GM06990 (cell line): Measurements from ENCODE around the gene TOR1AIP2.

Experiments used
- DNase-seq: peaks from one replicate; pipeline ENCODE4 v3.0.0-alpha.2; 2011; ENCODE audit not compliant: insufficient read length; ENCODE audit errors: extremely low read depth
- H3K27me3 ChIP-seq: replicated peaks from 2 replicates; pipeline ENCODE4 v1.6.0; 2011; ENCODE audit warnings: low read length; ENCODE audit not compliant: control insufficient read depth, insufficient read depth
- H3K36me3 ChIP-seq: 2 replicates; pipeline ENCODE4 v1.5.1; 2011; ENCODE audit warnings: low read length; ENCODE audit not compliant: control insufficient read depth, insufficient read depth
- H3K4me3 ChIP-seq: replicated peaks from 2 replicates; pipeline ENCODE4 v1.5.1; 2011; ENCODE audit warnings: low read depth, mild to moderate bottlenecking, control low read depth, low read length
- TF ChIP-seq, protein P1 (sequence below): IDR thresholded peaks from 2 replicates; pipeline ENCODE4 v1.5.1; 2011; ENCODE audit warnings: low read length, control low read depth, mild to moderate bottlenecking, inconsistent platforms; ENCODE audit not compliant: insufficient read depth, poor library complexity, severe bottlenecking

The TOR1AIP2 gene

DNA sequence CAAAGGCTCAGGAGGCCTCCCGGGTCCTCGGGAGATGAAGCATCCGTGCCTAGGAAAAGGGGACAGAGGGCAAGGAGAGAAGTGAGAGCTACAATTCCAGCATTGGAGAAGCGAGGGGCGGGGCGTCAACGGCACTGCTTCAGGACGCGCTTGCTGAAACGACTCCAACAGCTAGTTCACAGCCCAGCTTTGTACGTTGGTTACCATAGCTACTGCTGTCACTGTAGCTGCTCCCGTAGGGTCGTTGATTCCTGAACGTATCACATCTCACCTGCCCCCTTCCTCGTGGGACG is 63.1 kb downstream of the TOR1AIP2 start:
- no peaks in the 10 kb centered on the region; the same call in 1 of the 2 replicates for H3K27me3 ChIP-seq
- TF ChIP-seq, protein P1, sequence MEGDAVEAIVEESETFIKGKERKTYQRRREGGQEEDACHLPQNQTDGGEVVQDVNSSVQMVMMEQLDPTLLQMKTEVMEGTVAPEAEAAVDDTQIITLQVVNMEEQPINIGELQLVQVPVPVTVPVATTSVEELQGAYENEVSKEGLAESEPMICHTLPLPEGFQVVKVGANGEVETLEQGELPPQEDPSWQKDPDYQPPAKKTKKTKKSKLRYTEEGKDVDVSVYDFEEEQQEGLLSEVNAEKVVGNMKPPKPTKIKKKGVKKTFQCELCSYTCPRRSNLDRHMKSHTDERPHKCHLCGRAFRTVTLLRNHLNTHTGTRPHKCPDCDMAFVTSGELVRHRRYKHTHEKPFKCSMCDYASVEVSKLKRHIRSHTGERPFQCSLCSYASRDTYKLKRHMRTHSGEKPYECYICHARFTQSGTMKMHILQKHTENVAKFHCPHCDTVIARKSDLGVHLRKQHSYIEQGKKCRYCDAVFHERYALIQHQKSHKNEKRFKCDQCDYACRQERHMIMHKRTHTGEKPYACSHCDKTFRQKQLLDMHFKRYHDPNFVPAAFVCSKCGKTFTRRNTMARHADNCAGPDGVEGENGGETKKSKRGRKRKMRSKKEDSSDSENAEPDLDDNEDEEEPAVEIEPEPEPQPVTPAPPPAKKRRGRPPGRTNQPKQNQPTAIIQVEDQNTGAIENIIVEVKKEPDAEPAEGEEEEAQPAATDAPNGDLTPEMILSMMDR = no peak
- H3K36me3 ChIP-seq = no peaks in the 10 kb centered on the region
- no peak for DNase-seq
- no peak overlapping the region for H3K4me3 ChIP-seq

DNA sequence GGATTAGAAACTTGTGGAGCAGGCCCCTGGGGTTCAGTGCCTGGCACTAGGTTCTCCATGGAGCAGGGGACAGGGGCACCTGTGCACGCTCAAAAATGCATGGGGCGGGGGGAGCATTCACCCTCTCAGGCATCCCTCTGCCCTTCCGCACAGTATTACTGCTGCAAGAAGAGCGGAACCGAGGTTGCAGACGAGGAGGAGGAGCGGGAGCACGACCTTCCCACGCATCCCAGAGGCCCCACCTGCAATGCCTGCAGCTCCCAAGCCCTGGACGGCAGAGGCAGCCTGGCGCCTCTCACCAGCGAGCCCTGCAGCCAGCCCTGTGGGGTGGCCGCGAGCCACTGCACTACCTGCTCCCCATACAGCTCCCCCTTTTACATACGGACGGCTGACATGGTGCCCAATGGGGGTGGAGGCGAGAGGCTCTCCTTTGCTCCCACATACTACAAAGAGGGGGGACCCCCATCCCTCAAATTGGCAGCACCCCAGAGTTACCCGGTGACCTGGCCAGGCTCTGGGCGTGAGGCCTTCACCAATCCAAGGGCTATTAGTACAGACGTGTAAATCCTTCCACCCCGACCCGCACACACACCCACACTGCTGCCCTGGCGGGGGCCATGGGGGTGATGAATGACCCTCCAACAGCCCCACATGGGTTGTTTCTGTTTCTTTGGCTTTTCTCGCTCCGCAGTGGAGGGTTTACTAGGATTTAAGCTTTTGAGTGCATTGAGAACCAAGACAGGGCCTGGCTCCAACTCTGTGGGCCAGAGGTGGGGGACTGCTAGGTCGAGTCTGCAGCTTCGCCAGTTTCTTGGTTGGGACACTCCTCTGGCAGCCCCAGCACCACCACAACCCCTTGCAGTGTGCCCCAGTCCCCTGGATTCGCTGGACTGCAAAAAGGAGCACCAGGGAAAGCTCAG is 63.7 kb downstream of the TOR1AIP2 start:
- Histone ChIP-seq H3K36me3 (no peaks in the 10 kb centered on the region), H3K4me3 (no peak overlapping the region), H3K27me3 (no peaks in the 10 kb centered on the region; the same call in 1 of the 2 replicates)
- TF ChIP-seq, protein P1 = no peak
- no peak for DNase-seq

DNA sequence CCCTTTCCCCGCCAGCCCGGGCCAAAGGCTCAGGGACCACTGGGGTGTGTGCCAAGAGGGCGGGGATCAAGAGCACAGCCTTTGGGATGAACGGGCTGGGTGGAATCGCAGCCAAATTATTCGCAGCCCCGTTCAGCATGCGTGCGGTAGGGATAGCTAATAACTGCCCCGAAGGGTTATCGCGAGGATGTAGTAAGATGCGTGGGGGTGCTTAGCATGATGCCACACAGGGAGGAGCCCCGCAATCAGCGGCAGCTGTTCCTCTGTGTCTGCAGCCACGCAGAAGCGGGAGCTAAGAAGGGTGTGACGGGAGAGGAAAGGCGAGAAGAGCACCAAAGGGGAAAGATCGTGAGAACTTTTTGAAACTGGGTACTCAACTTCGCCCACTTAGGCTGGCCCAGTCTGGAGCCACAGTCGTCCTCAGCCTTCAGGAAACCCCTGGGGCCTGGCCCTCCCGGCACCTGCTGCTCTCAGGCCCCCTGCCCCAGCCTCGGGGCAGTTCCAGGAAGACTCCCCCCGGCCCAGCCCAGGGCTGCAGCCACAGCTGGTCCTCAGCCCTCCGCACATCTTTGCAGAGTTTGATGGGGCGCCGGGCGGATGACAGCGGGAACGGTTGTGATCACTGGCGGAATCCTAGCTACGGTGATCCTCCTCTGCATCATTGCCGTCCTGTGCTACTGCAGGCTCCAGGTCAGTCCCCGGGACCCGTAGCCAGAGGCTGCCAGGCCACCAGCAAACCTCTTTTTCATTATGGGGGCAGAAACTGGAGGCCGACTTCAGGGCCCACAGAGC is 64.9 kb downstream of the TOR1AIP2 start:
- Histone ChIP-seq H3K36me3 (no peaks in the 10 kb centered on the region), H3K27me3 (no peaks in the 10 kb centered on the region; the same call in none of the 2 replicates), H3K4me3 (no peak overlapping the region)
- TF ChIP-seq, protein P1 = no peak
- DNase-seq = no peak

DNA sequence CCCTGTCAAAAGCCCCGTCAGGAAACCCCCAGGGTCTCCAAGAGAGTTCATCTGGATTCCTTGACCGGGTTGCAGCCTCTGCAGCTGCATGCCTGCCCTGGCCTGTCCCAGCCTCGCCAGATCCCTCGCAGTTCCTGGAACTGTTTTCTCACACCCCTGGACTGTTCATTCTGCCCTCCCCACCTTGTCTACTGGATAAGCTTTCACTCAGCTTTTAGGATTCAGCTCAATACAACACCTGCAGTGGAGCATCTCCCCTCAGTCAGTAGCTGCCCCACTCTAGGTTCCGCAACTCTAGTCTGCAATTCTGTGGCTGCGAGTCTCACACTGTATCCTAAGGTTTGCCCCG is 67.3 kb downstream of the TOR1AIP2 start:
- TF ChIP-seq, protein P1 = no peak
- Histone ChIP-seq H3K4me3 (no peak overlapping the region), H3K27me3 (no peaks in the 10 kb centered on the region; the same call in none of the 2 replicates), H3K36me3 (no peaks in the 10 kb centered on the region)
- DNase-seq = no peak

DNA sequence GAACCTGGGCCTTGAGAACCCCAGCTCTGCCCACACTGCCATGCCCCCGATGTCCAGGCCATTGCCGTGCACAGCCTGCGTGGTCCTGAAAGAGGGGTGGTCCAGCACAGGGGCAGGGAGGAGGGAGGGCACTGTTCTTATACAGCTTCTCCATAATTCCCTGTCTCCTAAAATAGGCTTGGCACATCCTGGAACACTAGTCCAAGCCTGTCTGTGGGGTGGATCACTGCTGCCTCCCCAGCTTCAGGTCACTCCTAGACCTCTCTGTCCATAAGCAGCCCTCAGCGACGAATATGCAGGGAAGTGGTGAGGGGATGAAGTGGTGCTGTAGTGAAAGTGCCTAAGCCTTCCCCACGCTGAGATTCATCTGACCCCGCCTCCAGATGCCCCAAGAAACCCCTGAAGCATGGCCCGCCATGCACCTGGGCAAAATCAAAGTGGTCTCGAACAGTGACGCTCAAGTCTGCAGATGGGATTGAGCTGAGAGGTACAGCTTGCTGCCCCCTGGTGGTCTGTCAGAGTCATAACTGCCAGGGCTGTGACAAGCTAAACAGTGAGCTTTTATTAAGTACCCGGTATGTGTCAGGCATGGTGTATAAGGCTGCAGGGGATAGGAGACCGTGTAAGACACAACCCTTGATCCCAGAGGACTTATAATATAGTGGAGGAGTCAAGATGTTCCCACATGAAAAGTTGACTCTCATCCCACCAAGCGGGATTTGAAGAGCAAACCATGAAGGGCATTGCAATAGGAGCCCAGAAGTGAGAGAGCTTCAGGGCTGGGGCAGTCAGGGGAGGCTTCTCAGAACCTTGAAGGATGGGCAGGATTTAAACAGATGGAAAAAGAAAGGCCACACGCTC is 67.9 kb downstream of the TOR1AIP2 start:
- no peak overlapping the region for H3K4me3 ChIP-seq
- no peaks in the 10 kb centered on the region for H3K36me3 ChIP-seq
- peak; percentile 34 for DNase-seq
- H3K27me3 ChIP-seq = no peaks in the 10 kb centered on the region; the same call in none of the 2 replicates
- TF ChIP-seq, protein P1 = peak; percentile 92
